Right lobe of liver (tissue), 6 donors: ENCODE measurements around the gene KRT72. TPM values are rescaled to one million over a fixed set of nuclear protein-coding genes. Genes with fewer than 3 reads are reported as not detected.

Experiments used
- ATAC-seq, 4 donors: fragments of 200-7000 bp; cut with Tn5 transposase; one replicate each; pipeline ENCODE4 v1.9.1; 2020; ENCODE audit warnings: mild to moderate bottlenecking in 4 of 4, moderate library complexity in 4 of 4
- DNase-seq, 3 donors: peaks; one replicate each; pipeline ENCODE4 v3.0.0-alpha.2; 2020
- H3K27ac ChIP-seq, 3 donors: fragments of 200-600 bp; one replicate each; pipeline ENCODE4 v1.8.0; 2022
- H3K27me3 ChIP-seq, 2 donors: fragments of 200-600 bp; one replicate each; pipeline ENCODE4 v1.8.0; 2022
- H3K36me3 ChIP-seq, 4 donors: fragments of 200-600 bp; sonication (generic) in 1 of 4; one replicate each; pipeline versions ENCODE4 v1.5.1 to v1.8.0; 2017 to 2022; ENCODE audit warnings: control low read depth in 1 of 4
- H3K4me1 ChIP-seq, 4 donors: fragments of 200-600 bp; sonication (generic) in 1 of 4; one replicate each; pipeline versions ENCODE4 v1.5.1 to v1.8.0; 2017 to 2022; ENCODE audit warnings: control low read depth in 1 of 4
- H3K4me3 ChIP-seq, 3 donors: fragments of 200-600 bp; one replicate each; pipeline ENCODE4 v1.8.0; 2022
- H3K9me3 ChIP-seq, 4 donors: fragments of 200-600 bp; sonication (generic) in 1 of 4; one replicate each; pipeline versions ENCODE4 v1.5.1 to v1.8.0; 2017 to 2022; ENCODE audit warnings: control low read depth in 1 of 4
- CTCF ChIP-seq, 4 donors: fragments of 200-600 bp in 3 of 4; fragments of 450-650 bp in 1 of 4; IDR thresholded peaks; one replicate each; pipeline versions ENCODE4 v1.5.1 to v1.8.0; 2016 to 2022; ENCODE audit warnings: antibody characterized with exemption in 4 of 4, mild to moderate bottlenecking in 2 of 4
- POLR2A ChIP-seq: fragments of 450-650 bp; IDR thresholded peaks from one replicate; pipeline ENCODE4 v1.6.1; 2017; ENCODE audit warnings: antibody characterized with exemption, mild to moderate bottlenecking
- WGBS: methylation state at CpG from one replicate; pipeline ENCODE4 v1.1.6; 2018; ENCODE audit warnings: low coverage, low lambda C conversion rate; ENCODE audit not compliant: insufficient coverage; ENCODE audit errors: missing lambda C conversion rate; 5-methylcytosine and 5-hydroxymethylcytosine counted together
- intact Hi-C, 2 donors: fragments of 100-400 bp; cut with DNase I; formaldehyde crosslinking; loops; one replicate each; pipeline versions ENCODE4 v1.11.2 to v1.14.1; 2022
- total RNA-seq, 6 experiments: library from RNA; depleted of rRNA in 2 of 6; stranded (reverse); fragments of >200 nt in 2 of 6; fragmentation: NEBNext Ultra II Directional in 3 of 6; extraction: Animal tissue kit (Norgen Biotek cat#: 25700) in 3 of 6; gene quantifications; one replicate each; pipeline versions ENCODE4 v1.1.0 to v1.2.4, GENCODE V29; 2016 to 2023
- donor health status: DM: no; HTN: yes; CAD: no.
- donor health status: DM: no; HTN: no; CAD: no.
- donor health status: DM: no; HTN: no; CAD: no.
- donor health status: DM: no; HTN: yes; CAD: no.
- donor health status: DM: no; HTN: yes; CAD: no.

KRT72 gene
- total RNA-seq, 6 experiments from 2014 or later, result not detected

GRCh38 chr12:52582971-52583456 is 18.2 kb downstream of the KRT72 start:
- Histone ChIP-seq H3K27me3 (no peaks in the 10 kb centered on the region), H3K9me3 (no peaks in the 10 kb centered on the region), H3K4me3 (no peak overlapping the region), H3K4me1 (no peaks in the 10 kb centered on the region), H3K27ac (no peak overlapping the region), H3K36me3 (no peaks in the 10 kb centered on the region)
- no peak for TF ChIP-seq POLR2A
- peak; percentile 66 to 78 (median 70) for TF ChIP-seq CTCF (IDR thresholded peaks at IDR 0.05)
- ATAC-seq (peak; percentile 95 to 99 (median 97)), DNase-seq (peak; percentile 57 to 71 (median 65))
- intact Hi-C loops, result no loop called here
- 7% methylated on average over 6 of the region's 7 CpGs for WGBS

- no peak overlapping the region for H3K27ac ChIP-seq
- H3K4me3 ChIP-seq, result no peak overlapping the region
- intact Hi-C loops, result no loop called here
- WGBS, result 83% methylated on average over 2 of the region's 2 CpGs
- no peak for ATAC-seq
- no peaks in the 10 kb centered on the region for H3K9me3 ChIP-seq
- no peaks in the 10 kb centered on the region for H3K27me3 ChIP-seq
- DNase-seq, result no peak
- no peaks in the 10 kb centered on the region for H3K36me3 ChIP-seq
- TF ChIP-seq CTCF (IDR thresholded peaks at IDR 0.05) (no peak), POLR2A (no peak)
- no peaks in the 10 kb centered on the region for H3K4me1 ChIP-seq
These were observed 18.8 kb downstream of the KRT72 start for GRCh38 chr12:52582486-52582885.

GRCh38 chr12:52581481-52581880 is 19.8 kb downstream of the KRT72 start:
- Histone ChIP-seq H3K36me3 (no peaks in the 10 kb centered on the region), H3K4me1 (no peaks in the 10 kb centered on the region), H3K27ac (no peak overlapping the region), H3K27me3 (no peaks in the 10 kb centered on the region), H3K4me3 (no peak overlapping the region), H3K9me3 (no peaks in the 10 kb centered on the region)
- WGBS, result 42% methylated on average over 6 of the region's 6 CpGs
- intact Hi-C loops, result loop anchor here in 1 of 2 donors (2.0 kb wide), 1 partner anchor 297 kb away; no protein-coding TSS in a partner anchor
- DNase-seq (peak in 1 of 3 donors; percentile 23), ATAC-seq (no peak)
- TF ChIP-seq POLR2A, result no peak

- H3K36me3 ChIP-seq, result no peaks in the 10 kb centered on the region
- intact Hi-C loops, result loop anchor here in 1 of 2 donors (2.0 kb wide), 1 partner anchor 298 kb away; no protein-coding TSS in a partner anchor
- no peaks in the 10 kb centered on the region for H3K27me3 ChIP-seq
- TF ChIP-seq CTCF (IDR thresholded peaks at IDR 0.05) (no peak), POLR2A (no peak)
- no peak overlapping the region for H3K27ac ChIP-seq
- ATAC-seq, result no peak
- 60% methylated on average over 2 of the region's 7 CpGs for WGBS
- no peaks in the 10 kb centered on the region for H3K9me3 ChIP-seq
- H3K4me1 ChIP-seq, result no peaks in the 10 kb centered on the region
- H3K4me3 ChIP-seq, result no peak overlapping the region
- peak in 1 of 3 donors; percentile 30 for DNase-seq
These were observed 20.2 kb downstream of the KRT72 start for GRCh38 chr12:52581066-52581465.

GRCh38 chr12:52580496-52580895 is 20.8 kb downstream of the KRT72 start:
- 80% methylated on average over 1 of the region's 1 CpG for WGBS
- intact Hi-C loops, result loop anchor here in 1 of 2 donors (2.0 kb wide), 1 partner anchor 298 kb away; no protein-coding TSS in a partner anchor
- TF ChIP-seq CTCF (IDR thresholded peaks at IDR 0.05), result no peak
- TF ChIP-seq POLR2A, result no peak
- Histone ChIP-seq H3K36me3 (no peaks in the 10 kb centered on the region), H3K4me1 (no peaks in the 10 kb centered on the region), H3K9me3 (no peaks in the 10 kb centered on the region), H3K27me3 (no peaks in the 10 kb centered on the region), H3K27ac (no peak overlapping the region), H3K4me3 (no peak overlapping the region)
- no peak for ATAC-seq
- no peak for DNase-seq
